Measurements from ENCODE around the gene WNT3A.

Gene WNT3A

DNA sequence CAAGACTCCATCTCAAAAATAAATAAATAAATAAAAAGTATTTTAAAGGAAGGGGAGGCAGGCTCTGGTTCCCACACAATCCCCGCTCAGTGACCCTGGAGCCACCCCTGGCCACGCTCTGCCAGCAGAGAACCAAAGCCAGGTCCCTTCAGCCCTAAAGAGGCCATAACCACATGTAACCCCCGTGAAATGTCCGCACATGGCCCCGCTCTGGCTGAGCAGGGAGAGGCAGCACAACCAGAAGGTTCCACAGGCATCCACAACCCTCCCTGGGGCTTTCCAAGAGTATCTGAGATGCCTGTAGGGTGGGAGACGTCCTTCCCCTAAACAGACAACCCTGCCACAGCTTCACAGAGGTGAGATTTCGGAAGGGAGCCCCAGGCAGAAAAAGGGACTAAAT is 74.3 kb downstream of the WNT3A start:
- no peak overlapping the region for H2AFZ ChIP-seq
- H3K4me3 ChIP-seq (ENCODE audit: low read depth, low read length): peak overlapping the region; percentile 95
- H3K9ac ChIP-seq: no peak overlapping the region
- peaks cover 25% of the 10 kb centered on the region for H3K79me2 ChIP-seq
- H3K36me3 ChIP-seq (ENCODE audit: control insufficient read depth, insufficient read depth, low read length): no peaks in the 10 kb centered on the region
- no peaks in the 10 kb centered on the region for H3K9me3 ChIP-seq (ENCODE audit: control insufficient read depth, low read length)
- peaks cover 16% of the 10 kb centered on the region for H3K4me1 ChIP-seq
- TF ChIP-seq, protein P1, sequence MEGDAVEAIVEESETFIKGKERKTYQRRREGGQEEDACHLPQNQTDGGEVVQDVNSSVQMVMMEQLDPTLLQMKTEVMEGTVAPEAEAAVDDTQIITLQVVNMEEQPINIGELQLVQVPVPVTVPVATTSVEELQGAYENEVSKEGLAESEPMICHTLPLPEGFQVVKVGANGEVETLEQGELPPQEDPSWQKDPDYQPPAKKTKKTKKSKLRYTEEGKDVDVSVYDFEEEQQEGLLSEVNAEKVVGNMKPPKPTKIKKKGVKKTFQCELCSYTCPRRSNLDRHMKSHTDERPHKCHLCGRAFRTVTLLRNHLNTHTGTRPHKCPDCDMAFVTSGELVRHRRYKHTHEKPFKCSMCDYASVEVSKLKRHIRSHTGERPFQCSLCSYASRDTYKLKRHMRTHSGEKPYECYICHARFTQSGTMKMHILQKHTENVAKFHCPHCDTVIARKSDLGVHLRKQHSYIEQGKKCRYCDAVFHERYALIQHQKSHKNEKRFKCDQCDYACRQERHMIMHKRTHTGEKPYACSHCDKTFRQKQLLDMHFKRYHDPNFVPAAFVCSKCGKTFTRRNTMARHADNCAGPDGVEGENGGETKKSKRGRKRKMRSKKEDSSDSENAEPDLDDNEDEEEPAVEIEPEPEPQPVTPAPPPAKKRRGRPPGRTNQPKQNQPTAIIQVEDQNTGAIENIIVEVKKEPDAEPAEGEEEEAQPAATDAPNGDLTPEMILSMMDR (IDR thresholded peaks at IDR 0.05): no peak
- H3K4me2 ChIP-seq (ENCODE audit: low read length): peak overlapping the region; percentile 95
- H3K27me3 ChIP-seq (ENCODE audit: control insufficient read depth, insufficient read depth, low read length): no peaks in the 10 kb centered on the region
- H3K27ac ChIP-seq: no peak overlapping the region

DNA sequence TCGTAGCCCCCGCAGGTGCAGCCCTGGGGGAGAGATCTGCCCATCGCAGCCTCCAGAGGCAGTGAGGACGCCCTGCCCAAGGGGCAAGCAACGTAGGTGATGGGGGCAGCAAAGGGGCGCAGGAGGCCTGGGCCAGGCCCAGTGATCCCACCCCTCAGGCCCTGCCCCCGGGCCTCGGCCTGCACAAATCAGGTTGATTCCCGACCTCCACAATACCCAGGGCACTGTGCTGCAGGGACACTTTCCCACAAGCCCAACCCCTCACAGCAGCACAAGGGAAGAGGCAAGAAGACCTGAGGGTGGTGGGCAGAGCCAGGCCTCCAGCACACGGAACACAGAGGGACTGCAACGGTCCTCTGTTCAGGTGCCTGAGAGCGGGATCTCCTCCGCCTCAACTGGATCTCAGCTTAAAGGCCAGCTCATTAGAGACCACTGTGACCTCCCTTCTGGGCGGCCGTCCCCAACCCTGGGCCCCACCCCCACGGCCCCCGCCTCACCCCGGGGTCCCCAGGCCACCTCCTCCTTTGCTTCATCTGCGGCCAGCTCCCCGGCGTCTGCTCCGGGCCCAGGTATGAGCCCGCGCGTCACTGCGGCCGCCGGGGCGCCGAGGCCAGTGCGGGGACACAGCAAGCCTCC is 74.9 kb downstream of the WNT3A start:
- Histone ChIP-seq H3K27me3 (ENCODE audit: control insufficient read depth, insufficient read depth, low read length) (no peaks in the 10 kb centered on the region), H3K4me3 (ENCODE audit: low read depth, low read length) (peak overlapping the region; percentile 95), H3K27ac (peak overlapping the region; percentile 24), H3K4me1 (peaks cover 18% of the 10 kb centered on the region), H3K36me3 (ENCODE audit: control insufficient read depth, insufficient read depth, low read length) (no peaks in the 10 kb centered on the region), H3K9ac (no peak overlapping the region), H2AFZ (peak overlapping the region; percentile 84), H3K79me2 (peaks cover 29% of the 10 kb centered on the region), H3K4me2 (ENCODE audit: low read length) (peak overlapping the region; percentile 95), H3K9me3 (ENCODE audit: control insufficient read depth, low read length) (no peaks in the 10 kb centered on the region)
- TF ChIP-seq, protein P1 (IDR thresholded peaks at IDR 0.05): no peak

DNA sequence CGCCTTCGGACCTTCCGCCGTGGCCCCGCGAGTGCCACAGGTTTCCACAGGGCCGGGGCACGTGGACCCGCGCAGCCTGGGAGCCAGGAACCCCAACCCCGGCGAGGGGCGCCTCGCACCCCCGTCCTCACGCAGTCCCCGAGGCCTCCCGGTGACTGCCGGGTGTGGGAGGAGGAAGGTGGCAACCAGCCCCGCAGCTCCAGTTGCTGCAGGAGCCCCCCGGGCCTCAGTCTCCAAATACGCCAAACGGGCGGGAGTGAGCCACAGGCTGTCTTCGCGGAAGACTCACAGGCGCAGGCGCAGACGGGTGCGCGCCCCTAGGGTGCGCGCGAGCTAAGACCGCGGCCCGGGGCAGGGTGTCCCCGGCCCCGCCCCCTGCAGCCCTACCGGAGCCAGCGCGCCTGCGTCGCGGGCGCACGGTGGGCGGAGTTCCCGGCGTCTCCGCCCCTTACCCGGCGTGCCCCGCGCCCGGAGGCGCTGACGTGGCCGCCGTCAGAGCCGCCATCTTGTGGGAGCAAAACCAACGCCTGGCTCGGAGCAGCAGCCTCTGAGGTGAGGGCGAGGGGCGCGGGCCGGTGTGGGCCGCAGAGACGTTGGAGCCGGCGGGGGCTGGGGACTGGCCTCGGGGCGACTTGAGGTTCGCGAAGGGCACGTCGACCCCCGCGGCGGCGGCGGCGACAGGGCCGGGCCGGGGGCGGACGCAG is 75.6 kb downstream of the WNT3A start, which contains the start of gene ARF1:
Gene ARF1, plus strand, starts transcription at position 495 of the 704 bp plus-strand sequence. CDS start 14,407 bp downstream, outside the sequence.
- Histone ChIP-seq H3K4me2 (ENCODE audit: low read length) (peak within 1 kb of the TSS; percentile 95), H3K9ac (peak within 1 kb of the TSS; percentile 68), H3K27me3 (ENCODE audit: control insufficient read depth, insufficient read depth, low read length) (no peaks in the 10 kb centered on the region), H3K79me2 (peaks cover 34% of the 10 kb centered on the region), H3K4me3 (ENCODE audit: low read depth, low read length) (peak within 1 kb of the TSS; percentile 95), H3K9me3 (ENCODE audit: control insufficient read depth, low read length) (no peaks in the 10 kb centered on the region), H3K36me3 (ENCODE audit: control insufficient read depth, insufficient read depth, low read length) (no peaks in the 10 kb centered on the region), H3K4me1 (peaks cover 18% of the 10 kb centered on the region), H2AFZ (peak within 1 kb of the TSS; percentile 84), H3K27ac (peak within 1 kb of the TSS; percentile 91)
- TF ChIP-seq, protein P1 (IDR thresholded peaks at IDR 0.05): no peak

- Histone ChIP-seq H3K27ac (peak overlapping the region; percentile 91), H3K9me3 (ENCODE audit: control insufficient read depth, low read length) (no peaks in the 10 kb centered on the region), H3K27me3 (ENCODE audit: control insufficient read depth, insufficient read depth, low read length) (no peaks in the 10 kb centered on the region), H3K4me3 (ENCODE audit: low read depth, low read length) (peak overlapping the region; percentile 95), H3K79me2 (peaks cover 42% of the 10 kb centered on the region), H3K36me3 (ENCODE audit: control insufficient read depth, insufficient read depth, low read length) (no peaks in the 10 kb centered on the region), H3K4me2 (ENCODE audit: low read length) (peak overlapping the region; percentile 57), H3K4me1 (peaks cover 23% of the 10 kb centered on the region), H3K9ac (peak overlapping the region; percentile 68), H2AFZ (no peak overlapping the region)
- TF ChIP-seq, protein P1 (IDR thresholded peaks at IDR 0.05): no peak
Observed at GRCh38 chr1:228082918-228083870, 76.4 kb downstream of the WNT3A start.

Data from parathyroid adenoma (tissue), 2 donors.